VCaP (cell line): ENCODE results near the gene POLDIP2.

Source experiments
- H3K27ac ChIP-seq: fragments of 450-650 bp; 2 replicates; pipeline ENCODE4 v1.5.1; 2017
- CTCF ChIP-seq: fragments of 450-650 bp; conservative IDR thresholded peaks from 2 replicates; pipeline ENCODE4 v1.5.1; 2017; ENCODE audit warnings: mild to moderate bottlenecking, moderate library complexity

Gene POLDIP2

GRCh38 chr17:28340374-28340773 is 17.0 kb downstream of the POLDIP2 start:
- TF ChIP-seq CTCF = no peak

GRCh38 chr17:28339431-28339830 is 17.9 kb downstream of the POLDIP2 start:
- no peak for TF ChIP-seq CTCF
- H3K27ac ChIP-seq = no peak overlapping the region; the same call in 1 of the 2 replicates

More at GRCh38 chr17:28340374-28340773, 17.0 kb downstream of the POLDIP2 start:
- H3K27ac ChIP-seq = no peak overlapping the region

- H3K27ac ChIP-seq = peak overlapping the region; percentile 29; the same call in 1 of the 2 replicates
Measured at GRCh38 chr17:28338769-28339212, 18.5 kb downstream of the POLDIP2 start.

- H3K27ac ChIP-seq = peak overlapping the region; percentile 29; the same call in 1 of the 2 replicates
- TF ChIP-seq CTCF = no peak
Measured at GRCh38 chr17:28338056-28338768, 19.1 kb downstream of the POLDIP2 start.

- TF ChIP-seq CTCF = no peak
- H3K27ac ChIP-seq = peak overlapping the region; percentile 85
Measured at GRCh38 chr17:28335959-28336871, 21.1 kb downstream of the POLDIP2 start.

- H3K27ac ChIP-seq = peak within 1 kb of the TSS; percentile 85
- no peak for TF ChIP-seq CTCF
Measured at GRCh38 chr17:28335201-28335958, 21.9 kb downstream of the POLDIP2 start, which contains the start of the genes IFT20 and TNFAIP1. IFT20 (minus strand) TSS chr17:28335472; CDS start chr17:28331985, 3,487 bp downstream. TNFAIP1 (plus strand) TSS chr17:28335761; CDS start chr17:28339522, 3,761 bp downstream.

GRCh38 chr17:28334666-28335200 is 22.6 kb downstream of the POLDIP2 start:
- peak overlapping the region; percentile 85 for H3K27ac ChIP-seq
- no peak for TF ChIP-seq CTCF
